ENCODE measurements around the gene GPD1. TPM values are rescaled to one million over a fixed set of nuclear protein-coding genes. Genes with fewer than 3 reads are reported as not detected.

Gene GPD1
- total RNA-seq, 1 experiment from 2014 or later: 0.58 TPM

GRCh38 chr12:50104417-50105366 lies 884 bp downstream of the GPD1 start:
- no peak for TF ChIP-seq EZH2 (IDR thresholded peaks at IDR 0.05; ENCODE audit: borderline replicate concordance, low read depth, low read length, poor library complexity, severe bottlenecking)
- TF ChIP-seq CTCF (conservative IDR thresholded peaks at IDR 0.05; ENCODE audit: low read depth, low read length): no peak
- CTCF ChIA-PET: interaction anchor here (0.6 to 0.8 kb wide), 2 partner anchors 15 to 1205 kb away, joined by 3 read pairs; no protein-coding TSS in a partner anchor
- Histone ChIP-seq H3K27ac (ENCODE audit: low read depth, low read length, poor library complexity, severe bottlenecking) (no peak overlapping the region), H3K4me1 (ENCODE audit: insufficient read depth, low read length, poor library complexity, severe bottlenecking) (peaks cover 11% of the 10 kb centered on the region), H3K9me3 (ENCODE audit: low read depth, low read length, poor library complexity, severe bottlenecking) (no peaks in the 10 kb centered on the region), H3K27me3 (replicated peaks; ENCODE audit: insufficient read depth, low read depth, low read length, poor library complexity) (no peaks in the 10 kb centered on the region), H3K4me3 (ENCODE audit: low read depth, low read length, poor library complexity, severe bottlenecking) (no peak overlapping the region), H3K36me3 (ENCODE audit: insufficient read depth, low read length, poor library complexity, severe bottlenecking) (peaks cover 8% of the 10 kb centered on the region)
- intact Hi-C loops (cut with micrococcal nuclease; ENCODE audit: unreplicated experiment): no loop called here
- no TSS peak for BruUV-seq (replicated peaks)
- no peak for DNase-seq (ENCODE audit: low spot score)
- POLR2A ChIA-PET (ENCODE audit: low non-redundant PET): interaction anchor here (1.1 kb wide), 1 partner anchor 20 kb away, joined by 3 read pairs; no protein-coding TSS in a partner anchor

- POLR2A ChIA-PET (ENCODE audit: low non-redundant PET): no interaction called here
Observed at GRCh38 chr12:50105913-50106450, 2.2 kb downstream of the GPD1 start.

GRCh38 chr12:50106907-50107306 lies 3.1 kb downstream of the GPD1 start:
- no peak for TF ChIP-seq CTCF (conservative IDR thresholded peaks at IDR 0.05; ENCODE audit: low read depth, low read length)
- no peak for TF ChIP-seq EZH2 (IDR thresholded peaks at IDR 0.05; ENCODE audit: borderline replicate concordance, low read depth, low read length, poor library complexity, severe bottlenecking)
- no peak for DNase-seq (ENCODE audit: low spot score)
- POLR2A ChIA-PET (ENCODE audit: low non-redundant PET): no interaction called here
- Histone ChIP-seq H3K36me3 (ENCODE audit: insufficient read depth, low read length, poor library complexity, severe bottlenecking) (no peaks in the 10 kb centered on the region), H3K27ac (ENCODE audit: low read depth, low read length, poor library complexity, severe bottlenecking) (no peak overlapping the region), H3K4me1 (ENCODE audit: insufficient read depth, low read length, poor library complexity, severe bottlenecking) (peaks cover 29% of the 10 kb centered on the region), H3K9me3 (ENCODE audit: low read depth, low read length, poor library complexity, severe bottlenecking) (no peaks in the 10 kb centered on the region), H3K27me3 (replicated peaks; ENCODE audit: insufficient read depth, low read depth, low read length, poor library complexity) (no peaks in the 10 kb centered on the region), H3K4me3 (ENCODE audit: low read depth, low read length, poor library complexity, severe bottlenecking) (no peak overlapping the region)
- CTCF ChIA-PET: no interaction called here
- BruUV-seq (replicated peaks): no TSS peak
- intact Hi-C loops (cut with micrococcal nuclease; ENCODE audit: unreplicated experiment): no loop called here

More at GRCh38 chr12:50105913-50106450, 2.2 kb downstream of the GPD1 start:
- Histone ChIP-seq H3K27ac (ENCODE audit: low read depth, low read length, poor library complexity, severe bottlenecking) (no peak overlapping the region), H3K4me1 (ENCODE audit: insufficient read depth, low read length, poor library complexity, severe bottlenecking) (peaks cover 24% of the 10 kb centered on the region), H3K4me3 (ENCODE audit: low read depth, low read length, poor library complexity, severe bottlenecking) (no peak overlapping the region), H3K9me3 (ENCODE audit: low read depth, low read length, poor library complexity, severe bottlenecking) (no peaks in the 10 kb centered on the region), H3K27me3 (replicated peaks; ENCODE audit: insufficient read depth, low read depth, low read length, poor library complexity) (no peaks in the 10 kb centered on the region), H3K36me3 (ENCODE audit: insufficient read depth, low read length, poor library complexity, severe bottlenecking) (no peaks in the 10 kb centered on the region)
- no TSS peak for BruUV-seq (replicated peaks)
- CTCF ChIA-PET: no interaction called here
- DNase-seq (ENCODE audit: low spot score): no peak
- intact Hi-C loops (cut with micrococcal nuclease; ENCODE audit: unreplicated experiment): no loop called here
- TF ChIP-seq EZH2 (IDR thresholded peaks at IDR 0.05; ENCODE audit: borderline replicate concordance, low read depth, low read length, poor library complexity, severe bottlenecking): no peak
- no peak for TF ChIP-seq CTCF (conservative IDR thresholded peaks at IDR 0.05; ENCODE audit: low read depth, low read length)

Measured in A673 (cell line).